HepG2 (cell line): ENCODE results near the gene UBR1. TPM values are rescaled to one million over a fixed set of nuclear protein-coding genes. Genes with fewer than 3 reads are reported as not detected.

Experiments used
- BCLAF1 ChIP-seq: fragments of 450-650 bp; IDR thresholded peaks from 2 replicates; pipeline ENCODE4 v1.6.1; 2017; ENCODE audit warnings: mild to moderate bottlenecking
- FUBP1 ChIP-seq: sonication (generic); formaldehyde crosslinking; IDR thresholded peaks from 2 replicates; pipeline ENCODE4 v1.5.1; 2020; ENCODE audit warnings: missing genetic modification reagents, mild to moderate bottlenecking, borderline replicate concordance
- JDP2 ChIP-seq: sonication (generic); formaldehyde crosslinking; IDR thresholded peaks from 2 replicates; pipeline ENCODE4 v1.8.1; 2022; ENCODE audit warnings: missing genetic modification reagents, borderline replicate concordance
- TAF15 ChIP-seq: fragments of 200-400 bp; formaldehyde crosslinking; IDR thresholded peaks from one replicate; pipeline ENCODE4 v1.6.1; 2018; ENCODE audit warnings: mild to moderate bottlenecking, low read depth, low read length; ENCODE audit not compliant: poor library complexity, severe bottlenecking
- TRAFD1 ChIP-seq: sonication (generic); formaldehyde crosslinking; IDR thresholded peaks from 2 replicates; pipeline ENCODE4 v1.5.1; 2020; ENCODE audit warnings: missing genetic modification reagents, mild to moderate bottlenecking, borderline replicate concordance
- ZFP36L1 ChIP-seq: sonication (generic); formaldehyde crosslinking; IDR thresholded peaks from 2 replicates; pipeline ENCODE4 v1.8.0; 2022; ENCODE audit warnings: mild to moderate bottlenecking, missing genetic modification reagents, moderate library complexity
- ZNF274 ChIP-seq: sonication (generic); formaldehyde crosslinking; IDR thresholded peaks from 2 replicates; pipeline ENCODE4 v1.5.1; 2020; ENCODE audit warnings: mild to moderate bottlenecking, missing genetic modification reagents
- ZNF432 ChIP-seq: sonication (generic); formaldehyde crosslinking; IDR thresholded peaks from 2 replicates; pipeline ENCODE4 v1.5.0; 2020; ENCODE audit warnings: missing genetic modification reagents, mild to moderate bottlenecking, borderline replicate concordance
- ZNF446 ChIP-seq: sonication (generic); formaldehyde crosslinking; IDR thresholded peaks from 2 replicates; pipeline ENCODE4 v1.5.0; 2020; ENCODE audit warnings: mild to moderate bottlenecking, missing genetic modification reagents
- ZXDC ChIP-seq: sonication (generic); formaldehyde crosslinking; IDR thresholded peaks from 2 replicates; pipeline ENCODE4 v1.5.0; 2020; ENCODE audit warnings: mild to moderate bottlenecking, missing genetic modification reagents
- polyA plus RNA-seq, 8 experiments: library from polyadenylated mRNA; depleted of rRNA in 3 of 8; stranded (reverse) in 7 of 8; unstranded in 1 of 8; fragments of >200 nt; fragmentation: Illumina TruSeq in 4 of 8; extraction: Trizol in 4 of 8; gene quantifications; 2 replicates each; pipeline versions ENCODE4 v1.2.1 to v1.2.3, GENCODE V29; 2011 to 2016; ENCODE audit warnings: low read depth in 4 of 8, missing spikeins in 1 of 8, mixed read lengths in 1 of 8; ENCODE audit not compliant: insufficient read depth in 1 of 8
- total RNA-seq, 5 experiments: library from RNA; depleted of rRNA; stranded (reverse); fragments of >200 nt; fragmentation: Illumina TruSeq; extraction: Trizol; gene quantifications; 2 replicates each; pipeline ENCODE4 v1.2.3, GENCODE V29; 2016; ENCODE audit warnings: low read depth in 1 of 5

UBR1 gene
- total and polyA plus RNA-seq, 2 of the 13 experiments (the other 11 are each of a cell fraction or from before 2014, with no cell fraction given): 6.4 to 18.0 TPM

- TF ChIP-seq TRAFD1 (CRISPR knock-in tag) (no peak), BCLAF1 (no peak), ZNF446 (CRISPR knock-in tag) (peak; percentile 38; the same call in 1 of the 2 replicates), TAF15 (no peak), ZNF274 (CRISPR knock-in tag) (no peak), ZFP36L1 (CRISPR knock-in tag) (no peak), ZXDC (0 out of 2 replicates have a peak, but pooled peaks have one; percentile 39), FUBP1 (CRISPR knock-in tag) (no peak), JDP2 (CRISPR knock-in tag) (no peak), ZNF432 (CRISPR knock-in tag) (no peak)
Measured at GRCh38 chr15:43133430-43134156, 27.8 kb upstream of the UBR1 start, which contains the start of gene TMEM62 (continued).
